B cell (primary cell): Measurements from ENCODE around the gene DEF6. TPM values are rescaled to one million over a fixed set of nuclear protein-coding genes. Genes with fewer than 3 reads are reported as not detected.

Experiments used
- ATAC-seq: fragments of 200-7000 bp; cut with Tn5 transposase; one replicate; pipeline ENCODE4 v1.10.0; 2021; ENCODE audit warnings: low read depth, mild to moderate bottlenecking, moderate number of reproducible peaks, moderate library complexity
- CTCF ChIA-PET: fragments of 350-600 bp; sonication (Branson Sonifier 250); formaldehyde crosslinking; loops from one replicate; lab custom pipeline; 2021; ENCODE audit warnings: antibody characterized with exemption, inconsistent platforms; lab: Charles Lee
- POLR2A ChIA-PET: fragments of 350-600 bp; sonication (Branson Sonifier 250); formaldehyde crosslinking; loops from one replicate; lab custom pipeline; 2021; ENCODE audit warnings: antibody characterized with exemption; lab: Charles Lee
- DNase-seq: peaks from one replicate; pipeline ENCODE4 v3.0.0; 2013
- H2AFZ ChIP-seq: 2 replicates; pipeline ENCODE4 v1.6.1; 2012; ENCODE audit warnings: mild to moderate bottlenecking, low read depth, low read length; ENCODE audit not compliant: insufficient read depth, poor library complexity, severe bottlenecking
- H3K27ac ChIP-seq, 2 donors: 1 replicate in 1 of 2; 2 replicates in 1 of 2; pipeline ENCODE4 v1.5.1; 2012 to 2013; ENCODE audit warnings: low read length in 2 of 2, mild to moderate bottlenecking in 2 of 2, moderate library complexity in 1 of 2
- H3K27me3 ChIP-seq, 4 experiments: fragments of 200-600 bp in 1 of 4; sonication (generic) in 1 of 4; replicated peaks in 1 of 4; 1 replicate in 2 of 4; 2 replicates in 2 of 4; pipeline versions ENCODE4 v1.6.1 to v1.7.0; 2013 to 2016; ENCODE audit warnings: low read length in 3 of 4, mild to moderate bottlenecking in 2 of 4, mixed read lengths in 1 of 4, moderate library complexity in 1 of 4; ENCODE audit not compliant: insufficient read depth in 4 of 4, control insufficient read depth in 3 of 4; ENCODE audit errors: control extremely low read depth in 1 of 4
- H3K36me3 ChIP-seq, 2 experiments: replicated peaks in 1 of 2; 1 replicate in 1 of 2; 2 replicates in 1 of 2; pipeline versions ENCODE4 v1.6.1 to v1.7.1; 2013; ENCODE audit warnings: low read length in 1 of 2; ENCODE audit not compliant: insufficient read depth in 2 of 2, control insufficient read depth in 1 of 2; ENCODE audit errors: control extremely low read depth in 1 of 2, extremely low read depth in 1 of 2
- H3K4me1 ChIP-seq, 2 donors: fragments of 200-600 bp in 1 of 2; sonication (generic) in 1 of 2; 1 replicate in 1 of 2; 2 replicates in 1 of 2; pipeline versions ENCODE4 v1.5.1 to v1.6.1; 2013 to 2017; ENCODE audit warnings: low read length in 2 of 2; ENCODE audit not compliant: control insufficient read depth in 2 of 2, insufficient read depth in 2 of 2
- H3K4me2 ChIP-seq: replicated peaks from 2 replicates; pipeline ENCODE3; 2012; ENCODE audit warnings: mild to moderate bottlenecking, low read depth, low read length; ENCODE audit not compliant: poor library complexity, severe bottlenecking
- H3K4me3 ChIP-seq, 5 experiments: fragments of 200-600 bp in 1 of 5; sonication (generic) in 1 of 5; 1 replicate in 3 of 5; 2 replicates in 2 of 5; pipeline versions ENCODE4 v1.5.1 to v1.7.0; 2011 to 2016; ENCODE audit warnings: low read length in 4 of 5, mild to moderate bottlenecking in 4 of 5, low read depth in 2 of 5, control low read depth in 1 of 5, moderate library complexity in 1 of 5; ENCODE audit not compliant: insufficient read depth in 1 of 5; ENCODE audit errors: control extremely low read depth in 1 of 5, extremely low read depth in 1 of 5
- H3K79me2 ChIP-seq: fragments of 200-600 bp; sonication (generic); one replicate; pipeline ENCODE4 v1.6.0; 2016; ENCODE audit warnings: low read length; ENCODE audit not compliant: control insufficient read depth, insufficient read depth
- H3K9ac ChIP-seq: fragments of 200-600 bp; sonication (generic); 2 replicates; pipeline ENCODE4 v1.6.1; 2017; ENCODE audit warnings: mild to moderate bottlenecking, low read length, moderate library complexity
- H3K9me3 ChIP-seq, 3 donors: one replicate each; pipeline versions ENCODE4 v1.6.1 to v1.7.1; 2013; ENCODE audit warnings: low read length in 2 of 3; ENCODE audit not compliant: control insufficient read depth in 2 of 3, insufficient read depth in 1 of 3; ENCODE audit errors: control extremely low read depth in 1 of 3
- H4K20me1 ChIP-seq: 2 replicates; pipeline ENCODE4 v1.6.0; 2012; ENCODE audit warnings: mild to moderate bottlenecking, low read length; ENCODE audit not compliant: insufficient read depth, control insufficient read depth, poor library complexity, severe bottlenecking
- H3K27ac Mint-ChIP-seq: one replicate; pipeline ENCODE4 v1.8.0; 2021; ENCODE audit warnings: mixed read lengths
- H3K27me3 Mint-ChIP-seq: one replicate; pipeline ENCODE4 v1.8.0; 2021; ENCODE audit warnings: mixed read lengths
- H3K4me1 Mint-ChIP-seq: one replicate; pipeline ENCODE4 v1.8.0; 2021; ENCODE audit warnings: mixed read lengths
- H3K4me3 Mint-ChIP-seq: one replicate; pipeline ENCODE4 v1.8.0; 2021; ENCODE audit warnings: mixed read lengths
- H3K9me3 Mint-ChIP-seq: one replicate; pipeline ENCODE4 v1.8.0; 2022; ENCODE audit warnings: mixed read lengths; ENCODE audit not compliant: insufficient read depth
- CTCF ChIP-seq: fragments of 200-600 bp; IDR thresholded peaks from one replicate; pipeline ENCODE4 v1.8.0; 2022; ENCODE audit warnings: antibody characterized with exemption, mild to moderate bottlenecking
- EZH2 ChIP-seq: IDR thresholded peaks from 2 replicates; pipeline ENCODE4 v1.6.1; 2012; ENCODE audit warnings: borderline replicate concordance, low read depth, mild to moderate bottlenecking, moderate library complexity, low read length; ENCODE audit not compliant: insufficient read depth, poor library complexity, severe bottlenecking
- WGBS: methylation state at CpG from one replicate; pipeline ENCODE4 v1.1.5; 2013; ENCODE audit warnings: missing lambda C conversion rate; ENCODE audit not compliant: insufficient coverage; 5-methylcytosine and 5-hydroxymethylcytosine counted together
- intact Hi-C: fragments of 100-400 bp; cut with micrococcal nuclease; formaldehyde crosslinking; loops from one replicate; pipeline ENCODE4 v1.10.0; 2022
- polyA plus RNA-seq: library from polyadenylated mRNA; depleted of rRNA; stranded (reverse); fragments of >200 nt; gene quantifications from 2 replicates; pipeline ENCODE4 v1.2.3, GENCODE V29; 2012
- total RNA-seq, 2 donors: library from RNA; stranded (reverse); fragments of 120-200 nt in 1 of 2; gene quantifications; 1 replicate in 1 of 2; 2 replicates in 1 of 2; pipeline versions ENCODE4 v1.2.3 to v1.2.4, GENCODE V29; 2013 to 2022

The DEF6 gene
- total and polyA plus RNA-seq, 2 donors (not counting 1 experiment from before 2014, with no cell fraction given): 105 to 159 TPM

GRCh38 chr6:35251949-35252348, 45.7 kb upstream of the DEF6 start:
- H3K9ac ChIP-seq: no peak overlapping the region
- POLR2A ChIA-PET: no interaction called here
- intact Hi-C loops: no loop called here
- peaks cover 30% of the 10 kb centered on the region for H3K79me2 ChIP-seq
- no peak overlapping the region for H3K4me2 ChIP-seq
- H3K27me3 Mint-ChIP-seq: no peaks in the 10 kb centered on the region
- H3K9me3 ChIP-seq: no peaks in the 10 kb centered on the region
- no peak overlapping the region for H3K27ac ChIP-seq
- no peaks in the 10 kb centered on the region for H3K4me1 ChIP-seq
- H3K36me3 ChIP-seq: no peaks in the 10 kb centered on the region
- no peak overlapping the region for H3K4me3 Mint-ChIP-seq
- no peak for TF ChIP-seq EZH2
- TF ChIP-seq CTCF: no peak
- no peaks in the 10 kb centered on the region for H3K27me3 ChIP-seq
- H3K27ac Mint-ChIP-seq: no peak overlapping the region
- 100% methylated on average over 2 of the region's 3 CpGs for WGBS
- ATAC-seq (no peak), DNase-seq (no peak)
- no peak overlapping the region for H3K4me3 ChIP-seq
- no peak overlapping the region for H2AFZ ChIP-seq
- no peaks in the 10 kb centered on the region for H4K20me1 ChIP-seq
- H3K9me3 Mint-ChIP-seq: no peaks in the 10 kb centered on the region
- peaks cover 5% of the 10 kb centered on the region for H3K4me1 Mint-ChIP-seq
- CTCF ChIA-PET: interaction anchor here (1.1 kb wide), 1 partner anchor 11 kb away, joined by 3 read pairs; no protein-coding TSS in a partner anchor

GRCh38 chr6:35253249-35253648, 44.4 kb upstream of the DEF6 start:
- H3K4me3 Mint-ChIP-seq: no peak overlapping the region
- H4K20me1 ChIP-seq: no peaks in the 10 kb centered on the region
- DNase-seq: no peak
- H3K27me3 Mint-ChIP-seq: no peaks in the 10 kb centered on the region
- CTCF ChIA-PET: interaction anchor here (1.1 kb wide), 1 partner anchor 12 kb away, joined by 3 read pairs; no protein-coding TSS in a partner anchor
- ATAC-seq: no peak
- no peaks in the 10 kb centered on the region for H3K9me3 ChIP-seq
- H3K4me1 Mint-ChIP-seq: peaks cover 7% of the 10 kb centered on the region
- H3K4me1 ChIP-seq: peaks cover 1 to 2% of the 10 kb centered on the region in 2 donors
- H3K79me2 ChIP-seq: peaks cover 43% of the 10 kb centered on the region
- H3K27ac ChIP-seq: no peak overlapping the region
- intact Hi-C loops: no loop called here
- TF ChIP-seq CTCF: no peak
- no peak overlapping the region for H3K4me3 ChIP-seq
- H3K27me3 ChIP-seq: no peaks in the 10 kb centered on the region
- no peak overlapping the region for H2AFZ ChIP-seq
- H3K9me3 Mint-ChIP-seq: no peaks in the 10 kb centered on the region
- WGBS: no CpG with 5 or more reads among the region's 1 CpG
- H3K27ac Mint-ChIP-seq: no peak overlapping the region
- H3K9ac ChIP-seq: no peak overlapping the region
- POLR2A ChIA-PET: no interaction called here
- no peak overlapping the region for H3K4me2 ChIP-seq
- H3K36me3 ChIP-seq: no peaks in the 10 kb centered on the region
